HG03342 (cell line): ENCODE data around the gene PTOV1.

Source experiments
- ATAC-seq: cut with Tn5 transposase; IDR thresholded peaks from one replicate; pipeline ENCODE4 v1.9.1; 2021; ENCODE audit warnings: mild to moderate bottlenecking, moderate library complexity; ENCODE audit not compliant: unreplicated experiment

Gene PTOV1

GRCh38 chr19:49840736-49841249 lies 10.2 kb upstream of the PTOV1 start:
- no peak for ATAC-seq

- ATAC-seq: no peak
These were observed 7.7 kb upstream of the PTOV1 start for GRCh38 chr19:49843265-49843664.

GRCh38 chr19:49844138-49845095 lies 6.5 kb upstream of the PTOV1 start:
- no peak for ATAC-seq

GRCh38 chr19:49845414-49845813 lies 5.5 kb upstream of the PTOV1 start:
- ATAC-seq: no peak

GRCh38 chr19:49846408-49846807 lies 4.6 kb upstream of the PTOV1 start:
- no peak for ATAC-seq

- ATAC-seq: no peak
These were observed 2.9 kb upstream of the PTOV1 start for GRCh38 chr19:49847731-49848696.

GRCh38 chr19:49848938-49849337 lies 2.0 kb upstream of the PTOV1 start:
- no peak for ATAC-seq

GRCh38 chr19:49849433-49850220 lies 1.3 kb upstream of the PTOV1 start:
- ATAC-seq: no peak

- no peak for ATAC-seq
These were observed 805 bp upstream of the PTOV1 start for GRCh38 chr19:49850221-49850486.

GRCh38 chr19:49851456-49852259 lies 699 bp downstream of the PTOV1 start:
- no peak for ATAC-seq

- no peak for ATAC-seq
These were observed 1.7 kb downstream of the PTOV1 start for GRCh38 chr19:49852631-49853126.

GRCh38 chr19:49853852-49854377 lies 3.0 kb downstream of the PTOV1 start:
- ATAC-seq: no peak

- no peak for ATAC-seq
These were observed 3.7 kb downstream of the PTOV1 start for GRCh38 chr19:49854378-49855263.

- no peak for ATAC-seq
These were observed 4.3 kb downstream of the PTOV1 start for GRCh38 chr19:49855277-49855675.

GRCh38 chr19:49855676-49856573 lies 5.0 kb downstream of the PTOV1 start:
- ATAC-seq: no peak

- no peak for ATAC-seq
These were observed 5.6 kb downstream of the PTOV1 start for GRCh38 chr19:49856574-49857021.

- ATAC-seq: no peak
These were observed 6.3 kb downstream of the PTOV1 start for GRCh38 chr19:49857061-49857837.
